PC-9 (cell line): Measurements from ENCODE around the gene CD19.

Source experiments
- EZH2 ChIP-seq: fragments of 200-600 bp; sonication (generic); IDR thresholded peaks from 2 replicates; pipeline ENCODE4 v1.8.0; 2017; ENCODE audit warnings: antibody characterized with exemption, low read depth
- TF ChIP-seq, protein P1 (sequence below): fragments of 200-600 bp; sonication (generic); conservative IDR thresholded peaks from 2 replicates; pipeline ENCODE4 v1.6.1; 2017; ENCODE audit warnings: mixed run types, antibody characterized with exemption, mild to moderate bottlenecking, moderate library complexity

DNA sequence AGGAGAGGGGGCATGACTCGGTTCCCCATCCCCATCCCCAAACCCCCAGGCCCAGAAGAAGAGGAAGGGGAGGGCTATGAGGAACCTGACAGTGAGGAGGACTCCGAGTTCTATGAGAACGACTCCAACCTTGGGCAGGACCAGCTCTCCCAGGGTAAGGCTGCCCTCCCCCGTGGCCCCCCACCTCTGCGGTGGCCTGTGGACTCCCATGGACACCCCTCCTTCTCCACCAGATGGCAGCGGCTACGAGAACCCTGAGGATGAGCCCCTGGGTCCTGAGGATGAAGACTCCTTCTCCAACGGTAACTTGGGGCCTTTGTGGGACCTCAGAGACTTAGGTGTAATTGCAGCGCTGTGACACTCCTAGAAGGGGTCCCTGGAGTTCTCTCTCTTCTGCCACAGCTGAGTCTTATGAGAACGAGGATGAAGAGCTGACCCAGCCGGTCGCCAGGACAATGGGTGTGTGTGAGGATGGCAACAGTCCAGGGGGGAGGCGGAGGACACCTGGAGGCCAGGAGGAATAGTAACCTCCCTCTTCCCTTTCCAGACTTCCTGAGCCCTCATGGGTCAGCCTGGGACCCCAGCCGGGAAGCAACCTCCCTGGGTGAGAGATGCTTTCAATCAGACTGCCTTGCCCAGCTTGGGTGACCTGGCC, 5.6 kb downstream of the CD19 start:
- TF ChIP-seq, protein P1, sequence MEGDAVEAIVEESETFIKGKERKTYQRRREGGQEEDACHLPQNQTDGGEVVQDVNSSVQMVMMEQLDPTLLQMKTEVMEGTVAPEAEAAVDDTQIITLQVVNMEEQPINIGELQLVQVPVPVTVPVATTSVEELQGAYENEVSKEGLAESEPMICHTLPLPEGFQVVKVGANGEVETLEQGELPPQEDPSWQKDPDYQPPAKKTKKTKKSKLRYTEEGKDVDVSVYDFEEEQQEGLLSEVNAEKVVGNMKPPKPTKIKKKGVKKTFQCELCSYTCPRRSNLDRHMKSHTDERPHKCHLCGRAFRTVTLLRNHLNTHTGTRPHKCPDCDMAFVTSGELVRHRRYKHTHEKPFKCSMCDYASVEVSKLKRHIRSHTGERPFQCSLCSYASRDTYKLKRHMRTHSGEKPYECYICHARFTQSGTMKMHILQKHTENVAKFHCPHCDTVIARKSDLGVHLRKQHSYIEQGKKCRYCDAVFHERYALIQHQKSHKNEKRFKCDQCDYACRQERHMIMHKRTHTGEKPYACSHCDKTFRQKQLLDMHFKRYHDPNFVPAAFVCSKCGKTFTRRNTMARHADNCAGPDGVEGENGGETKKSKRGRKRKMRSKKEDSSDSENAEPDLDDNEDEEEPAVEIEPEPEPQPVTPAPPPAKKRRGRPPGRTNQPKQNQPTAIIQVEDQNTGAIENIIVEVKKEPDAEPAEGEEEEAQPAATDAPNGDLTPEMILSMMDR: no peak
- no peak for TF ChIP-seq EZH2
